ENCODE data around the gene COX7A2L. TPM values are rescaled to one million over a fixed set of nuclear protein-coding genes. Genes with fewer than 3 reads are reported as not detected.
"Not testable (repeated sequence)": the region's sequence is repeated elsewhere in the genome, so short reads cannot be mapped to it uniquely, and the experiment has no call there.

Gene COX7A2L
- total and polyA plus RNA-seq, 7 experiments from 2014 or later = 57.3 to 204 (median 84.1) TPM

GRCh38 chr2:42380026-42380425 lies 19.0 kb upstream of the COX7A2L start:
- H3K4me3 Mint-ChIP-seq; H3K9me3 Mint-ChIP-seq; H3K4me1 ChIP-seq (ENCODE audit: control insufficient read depth in 2 of 2, insufficient read depth in 2 of 2, low read length in 2 of 2); H3K36me3 Mint-ChIP-seq; intact Hi-C loops (cut with micrococcal nuclease); H3K36me3 ChIP-seq (ENCODE audit: control insufficient read depth in 2 of 3, insufficient read depth in 3 of 3, low read length in 3 of 3); H3K4me3 ChIP-seq (ENCODE audit: low read length); DNase-seq; ATAC-seq; POLR2A ChIA-PET; H3K27ac Mint-ChIP-seq; H3K9me3 ChIP-seq (ENCODE audit: control insufficient read depth in 2 of 3, low read length in 3 of 3); H3K4me1 Mint-ChIP-seq; H3K27ac ChIP-seq (ENCODE audit: low read depth, low read length); H3K27me3 ChIP-seq (ENCODE audit: control insufficient read depth in 2 of 2, insufficient read depth in 2 of 2, low read length in 2 of 2): not testable (repeated sequence)
- peaks cover 0 to 14% (median 4%) of the 10 kb centered on the region in 5 donors for H3K27me3 Mint-ChIP-seq
- CTCF ChIA-PET = interaction anchor here (0.6 kb wide), 1 partner anchor 284 kb away, joined by 3 read pairs; no protein-coding TSS in a partner anchor

DNA sequence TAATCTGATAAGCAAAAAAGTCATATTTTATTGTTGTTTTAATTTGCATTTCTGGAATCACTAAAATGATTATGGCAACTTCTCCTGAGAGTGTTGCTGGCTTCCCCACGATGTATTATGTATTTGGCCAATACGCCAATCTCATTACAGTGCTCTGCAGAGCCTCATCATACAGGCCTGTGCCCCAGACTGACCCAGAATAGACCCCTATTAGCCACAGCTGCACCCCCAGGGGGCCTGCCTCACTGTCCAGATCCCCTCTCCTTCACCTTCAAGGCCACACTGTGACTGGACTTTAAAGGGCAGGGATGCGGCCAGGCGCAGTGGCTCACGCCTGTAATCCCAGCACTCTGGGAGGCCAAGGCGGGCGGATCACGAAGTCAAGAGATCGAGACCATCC lies 17.4 kb upstream of the COX7A2L start:
- Mint-ChIP-seq H3K4me3 (no peak overlapping the region), H3K27ac (no peak overlapping the region), H3K36me3 (no peaks in the 10 kb centered on the region), H3K9me3 (no peaks in the 10 kb centered on the region), H3K4me1 (peaks cover 0 to 2% (median 0%) of the 10 kb centered on the region in 7 donors), H3K27me3 (peaks cover 0 to 16% (median 4%) of the 10 kb centered on the region in 5 donors)
- Histone ChIP-seq H3K27ac (ENCODE audit: low read depth, low read length) (no peak overlapping the region), H3K4me1 (ENCODE audit: control insufficient read depth in 2 of 2, insufficient read depth in 2 of 2, low read length in 2 of 2) (no peaks in the 10 kb centered on the region), H3K36me3 (ENCODE audit: control insufficient read depth in 2 of 3, insufficient read depth in 3 of 3, low read length in 3 of 3) (no peaks in the 10 kb centered on the region), H3K9me3 (ENCODE audit: control insufficient read depth in 2 of 3, low read length in 3 of 3) (no peaks in the 10 kb centered on the region), H3K4me3 (ENCODE audit: low read length) (no peak overlapping the region), H3K27me3 (ENCODE audit: control insufficient read depth in 2 of 2, insufficient read depth in 2 of 2, low read length in 2 of 2) (no peaks in the 10 kb centered on the region)
- POLR2A ChIA-PET = no interaction called here
- CTCF ChIA-PET = no interaction called here
- DNase-seq (no peak), ATAC-seq (no peak)
- intact Hi-C loops (cut with micrococcal nuclease) = no loop called here

- Mint-ChIP-seq H3K27ac (no peak overlapping the region), H3K36me3 (no peaks in the 10 kb centered on the region), H3K4me3 (no peak overlapping the region), H3K9me3 (no peaks in the 10 kb centered on the region), H3K27me3 (peaks cover 0 to 15% (median 4%) of the 10 kb centered on the region in 5 donors), H3K4me1 (peaks cover 0 to 5% (median 0%) of the 10 kb centered on the region in 7 donors)
- no peak for DNase-seq
- ATAC-seq = no peak
- Histone ChIP-seq H3K4me1 (ENCODE audit: control insufficient read depth in 2 of 2, insufficient read depth in 2 of 2, low read length in 2 of 2) (no peaks in the 10 kb centered on the region), H3K36me3 (ENCODE audit: control insufficient read depth in 2 of 3, insufficient read depth in 3 of 3, low read length in 3 of 3) (no peaks in the 10 kb centered on the region), H3K4me3 (ENCODE audit: low read length) (no peak overlapping the region), H3K27ac (ENCODE audit: low read depth, low read length) (no peak overlapping the region), H3K9me3 (ENCODE audit: control insufficient read depth in 2 of 3, low read length in 3 of 3) (no peaks in the 10 kb centered on the region), H3K27me3 (ENCODE audit: control insufficient read depth in 2 of 2, insufficient read depth in 2 of 2, low read length in 2 of 2) (no peaks in the 10 kb centered on the region)
- intact Hi-C loops (cut with micrococcal nuclease) = no loop called here
- POLR2A ChIA-PET = no interaction called here
- CTCF ChIA-PET = no interaction called here
Measured at GRCh38 chr2:42376758-42377157, 15.7 kb upstream of the COX7A2L start.

DNA sequence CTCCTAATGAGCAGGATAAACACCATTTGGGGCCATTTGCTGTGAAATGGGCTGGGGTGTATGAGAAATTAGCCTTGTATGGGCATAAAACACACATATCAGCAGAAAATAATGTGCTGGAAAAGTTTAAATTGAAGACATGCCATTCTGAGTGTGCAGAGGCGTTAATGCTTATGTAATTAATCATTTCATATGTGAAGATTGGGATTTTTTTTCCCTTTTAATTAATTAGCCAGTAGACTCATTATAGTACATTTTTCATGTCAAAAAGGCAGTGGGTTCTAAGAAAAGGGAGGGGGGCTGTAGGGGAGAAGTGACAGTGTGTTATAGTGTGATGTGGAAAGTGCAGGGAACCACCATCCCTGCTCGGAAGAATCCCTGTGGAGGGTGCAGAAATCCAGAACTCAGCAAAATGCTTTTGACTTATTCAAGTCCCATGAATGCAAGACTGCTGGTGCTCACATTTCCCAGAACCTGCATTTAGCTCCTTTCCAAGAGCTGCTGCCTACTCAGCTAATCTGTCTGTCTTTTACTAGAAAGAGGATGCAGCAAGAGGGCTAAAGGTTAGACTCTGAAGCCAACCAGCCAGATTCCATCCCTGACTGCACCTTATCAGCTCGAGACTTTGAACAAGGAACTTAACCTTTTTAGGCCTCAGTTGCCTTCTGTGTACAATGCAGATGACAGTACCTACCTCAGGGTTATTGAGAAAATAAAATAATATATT lies 11.6 kb upstream of the COX7A2L start:
- H3K27ac Mint-ChIP-seq = no peak overlapping the region
- H3K4me3 Mint-ChIP-seq = no peak overlapping the region
- DNase-seq (no peak), ATAC-seq (no peak)
- no peaks in the 10 kb centered on the region for H3K9me3 Mint-ChIP-seq
- intact Hi-C loops (cut with micrococcal nuclease) = no loop called here
- Histone ChIP-seq H3K9me3 (ENCODE audit: control insufficient read depth in 2 of 3, low read length in 3 of 3) (no peaks in the 10 kb centered on the region), H3K4me3 (ENCODE audit: low read length) (no peak overlapping the region), H3K27ac (ENCODE audit: low read depth, low read length) (no peak overlapping the region), H3K27me3 (ENCODE audit: control insufficient read depth in 2 of 2, insufficient read depth in 2 of 2, low read length in 2 of 2) (no peaks in the 10 kb centered on the region), H3K36me3 (ENCODE audit: control insufficient read depth in 2 of 3, insufficient read depth in 3 of 3, low read length in 3 of 3) (no peaks in the 10 kb centered on the region), H3K4me1 (ENCODE audit: control insufficient read depth in 2 of 2, insufficient read depth in 2 of 2, low read length in 2 of 2) (peaks cover 0 to 4% of the 10 kb centered on the region in 2 donors)
- ChIA-PET CTCF (interaction anchor here (0.7 kb wide), 1 partner anchor 630 kb away, joined by 3 read pairs; no protein-coding TSS in a partner anchor), POLR2A (interaction anchor here (1.1 kb wide), 1 partner anchor 11 kb away, joined by 4 read pairs; no protein-coding TSS in a partner anchor)
- H3K4me1 Mint-ChIP-seq = peaks cover 2 to 15% (median 9%) of the 10 kb centered on the region in 7 donors
- H3K36me3 Mint-ChIP-seq = no peaks in the 10 kb centered on the region
- H3K27me3 Mint-ChIP-seq = peaks cover 0 to 8% (median 0%) of the 10 kb centered on the region in 5 donors

- no peak overlapping the region for H3K4me3 ChIP-seq (ENCODE audit: low read length)
- H3K36me3 ChIP-seq (ENCODE audit: control insufficient read depth in 2 of 3, insufficient read depth in 3 of 3, low read length in 3 of 3) = no peaks in the 10 kb centered on the region
- Mint-ChIP-seq H3K9me3 (no peaks in the 10 kb centered on the region), H3K4me3 (no peak overlapping the region), H3K27me3 (peaks cover 0 to 8% (median 0%) of the 10 kb centered on the region in 5 donors), H3K4me1 (peaks cover 2 to 23% (median 11%) of the 10 kb centered on the region in 7 donors), H3K27ac (peak overlapping the region in 1 of 9 donors; percentile 12), H3K36me3 (no peaks in the 10 kb centered on the region)
- no peak overlapping the region for H3K27ac ChIP-seq (ENCODE audit: low read depth, low read length)
- CTCF ChIA-PET = no interaction called here
- DNase-seq (no peak), ATAC-seq (no peak)
- POLR2A ChIA-PET = interaction anchor here (0.6 kb wide), 1 partner anchor 690 kb away, joined by 3 read pairs; no protein-coding TSS in a partner anchor
- H3K4me1 ChIP-seq (ENCODE audit: control insufficient read depth in 2 of 2, insufficient read depth in 2 of 2, low read length in 2 of 2) = peaks cover 0 to 4% of the 10 kb centered on the region in 2 donors
- H3K9me3 ChIP-seq (ENCODE audit: control insufficient read depth in 2 of 3, low read length in 3 of 3) = no peaks in the 10 kb centered on the region
- H3K27me3 ChIP-seq (ENCODE audit: control insufficient read depth in 2 of 2, insufficient read depth in 2 of 2, low read length in 2 of 2) = no peaks in the 10 kb centered on the region
- intact Hi-C loops (cut with micrococcal nuclease) = no loop called here
Measured at GRCh38 chr2:42371611-42372473, 10.8 kb upstream of the COX7A2L start.

DNA sequence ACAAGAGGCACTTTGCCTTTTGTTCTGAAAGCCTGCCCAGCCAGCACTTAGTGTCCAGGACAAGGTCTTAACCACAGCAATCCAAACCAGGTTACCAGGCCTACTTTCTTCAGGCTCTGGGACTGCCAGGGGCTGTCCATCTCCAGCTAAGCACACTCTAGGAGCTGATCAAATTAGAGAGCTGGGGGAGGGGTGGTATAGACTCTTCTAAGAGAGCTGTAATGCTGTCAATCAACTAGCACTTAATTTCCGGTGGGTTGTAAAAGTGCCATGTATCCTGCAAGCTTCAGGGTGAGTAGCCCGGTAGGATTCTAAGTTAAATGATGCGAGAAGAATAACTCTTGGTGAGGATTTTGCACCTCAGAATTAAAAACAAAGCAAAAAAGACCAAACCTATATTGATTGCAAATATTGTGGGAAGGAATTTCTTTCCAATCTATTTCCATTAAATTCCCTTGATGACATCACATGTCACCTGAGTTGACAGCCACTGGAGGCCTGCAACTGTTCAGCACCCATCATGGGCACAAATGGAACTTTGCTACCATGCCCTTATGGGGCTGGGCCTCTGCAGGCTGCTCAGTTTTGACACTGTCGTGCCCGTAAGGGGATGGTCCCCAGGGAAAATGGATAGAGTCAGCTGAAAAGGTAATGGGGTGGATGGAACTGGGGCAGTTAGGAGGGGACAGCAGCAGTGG lies 8.7 kb upstream of the COX7A2L start:
- Histone ChIP-seq H3K36me3 (ENCODE audit: control insufficient read depth in 2 of 3, insufficient read depth in 3 of 3, low read length in 3 of 3) (no peaks in the 10 kb centered on the region), H3K27me3 (ENCODE audit: control insufficient read depth in 2 of 2, insufficient read depth in 2 of 2, low read length in 2 of 2) (no peaks in the 10 kb centered on the region), H3K4me1 (ENCODE audit: control insufficient read depth in 2 of 2, insufficient read depth in 2 of 2, low read length in 2 of 2) (peaks cover 0 to 4% of the 10 kb centered on the region in 2 donors), H3K9me3 (ENCODE audit: control insufficient read depth in 2 of 3, low read length in 3 of 3) (no peaks in the 10 kb centered on the region), H3K27ac (ENCODE audit: low read depth, low read length) (no peak overlapping the region), H3K4me3 (ENCODE audit: low read length) (no peak overlapping the region)
- Mint-ChIP-seq H3K27me3 (peaks cover 0 to 5% (median 0%) of the 10 kb centered on the region in 5 donors), H3K27ac (peak overlapping the region in 1 of 9 donors; percentile 18), H3K36me3 (no peaks in the 10 kb centered on the region), H3K9me3 (no peaks in the 10 kb centered on the region), H3K4me1 (peaks cover 2 to 25% (median 11%) of the 10 kb centered on the region in 7 donors), H3K4me3 (no peak overlapping the region)
- intact Hi-C loops (cut with micrococcal nuclease) = loop anchor here in 1 of 2 donors (10.0 kb wide), 2 partner anchors 855 to 1995 kb away; partner anchors contain the start of genes CAMKMT, PREPL and ZFP36L2
- DNase-seq = no peak
- ATAC-seq = no peak
- CTCF ChIA-PET = interaction anchor here (0.6 kb wide), 1 partner anchor 150 kb away, joined by 3 read pairs; no protein-coding TSS in a partner anchor
- POLR2A ChIA-PET = interaction anchor here (0.5 kb wide), 1 partner anchor 198 kb away, joined by 5 read pairs; no protein-coding TSS in a partner anchor
